ENCODE data around the gene ITGBL1. TPM values are rescaled to one million over a fixed set of nuclear protein-coding genes. Genes with fewer than 3 reads are reported as not detected.

The ITGBL1 gene
- total RNA-seq, 1 experiment from 2014 or later: 0.89 TPM

- no peaks in the 10 kb centered on the region for H3K9me2 ChIP-seq (replicated peaks; ENCODE audit: insufficient read depth, low read length)
- no peak overlapping the region for H2AFZ ChIP-seq (ENCODE audit: low read length)
- no peak overlapping the region for H3K9ac ChIP-seq (ENCODE audit: low read length)
- H3K27ac ChIP-seq (ENCODE audit: low read length): no peak overlapping the region
- no peaks in the 10 kb centered on the region for H3K36me3 ChIP-seq (ENCODE audit: insufficient read depth, low read length)
- H3K4me2 ChIP-seq (ENCODE audit: low read depth, low read length, poor library complexity, severe bottlenecking): no peak overlapping the region
- no peaks in the 10 kb centered on the region for H3K4me1 ChIP-seq (ENCODE audit: low read length)
- DNase-seq: no peak
- no peaks in the 10 kb centered on the region for H4K20me1 ChIP-seq (ENCODE audit: insufficient read depth, low read depth, low read length)
- H3K79me2 ChIP-seq (ENCODE audit: low read length): no peaks in the 10 kb centered on the region
- H3K4me3 ChIP-seq (ENCODE audit: low read length): no peak overlapping the region
- H3K9me3 ChIP-seq (ENCODE audit: low read length): no peaks in the 10 kb centered on the region
- H3K27me3 ChIP-seq (ENCODE audit: low read length): no peaks in the 10 kb centered on the region
Measured at GRCh38 chr13:101569807-101570206, 117.3 kb downstream of the ITGBL1 start.

GRCh38 chr13:101570410-101570809 is 117.9 kb downstream of the ITGBL1 start:
- no peak for DNase-seq
- H3K9me2 ChIP-seq (replicated peaks; ENCODE audit: insufficient read depth, low read length): no peaks in the 10 kb centered on the region
- H2AFZ ChIP-seq (ENCODE audit: low read length): no peak overlapping the region
- no peaks in the 10 kb centered on the region for H4K20me1 ChIP-seq (ENCODE audit: insufficient read depth, low read depth, low read length)
- no peaks in the 10 kb centered on the region for H3K79me2 ChIP-seq (ENCODE audit: low read length)
- no peaks in the 10 kb centered on the region for H3K27me3 ChIP-seq (ENCODE audit: low read length)
- H3K9ac ChIP-seq (ENCODE audit: low read length): no peak overlapping the region
- no peak overlapping the region for H3K27ac ChIP-seq (ENCODE audit: low read length)
- H3K4me1 ChIP-seq (ENCODE audit: low read length): no peaks in the 10 kb centered on the region
- H3K36me3 ChIP-seq (ENCODE audit: insufficient read depth, low read length): no peaks in the 10 kb centered on the region
- H3K4me2 ChIP-seq (ENCODE audit: low read depth, low read length, poor library complexity, severe bottlenecking): no peak overlapping the region
- no peaks in the 10 kb centered on the region for H3K9me3 ChIP-seq (ENCODE audit: low read length)
- H3K4me3 ChIP-seq (ENCODE audit: low read length): no peak overlapping the region

- Histone ChIP-seq H4K20me1 (ENCODE audit: insufficient read depth, low read depth, low read length) (no peaks in the 10 kb centered on the region), H3K79me2 (ENCODE audit: low read length) (no peaks in the 10 kb centered on the region), H3K4me1 (ENCODE audit: low read length) (no peaks in the 10 kb centered on the region), H3K27me3 (ENCODE audit: low read length) (no peaks in the 10 kb centered on the region), H3K36me3 (ENCODE audit: insufficient read depth, low read length) (no peaks in the 10 kb centered on the region), H3K4me3 (ENCODE audit: low read length) (no peak overlapping the region), H2AFZ (ENCODE audit: low read length) (no peak overlapping the region), H3K9me3 (ENCODE audit: low read length) (no peaks in the 10 kb centered on the region), H3K27ac (ENCODE audit: low read length) (no peak overlapping the region), H3K4me2 (ENCODE audit: low read depth, low read length, poor library complexity, severe bottlenecking) (no peak overlapping the region), H3K9me2 (replicated peaks; ENCODE audit: insufficient read depth, low read length) (no peaks in the 10 kb centered on the region), H3K9ac (ENCODE audit: low read length) (no peak overlapping the region)
- no peak for DNase-seq
Measured at GRCh38 chr13:101572456-101572855, 120.0 kb downstream of the ITGBL1 start.

- Histone ChIP-seq H3K79me2 (ENCODE audit: low read length) (no peaks in the 10 kb centered on the region), H3K27ac (ENCODE audit: low read length) (no peak overlapping the region), H2AFZ (ENCODE audit: low read length) (no peak overlapping the region), H3K9me2 (replicated peaks; ENCODE audit: insufficient read depth, low read length) (no peaks in the 10 kb centered on the region), H3K27me3 (ENCODE audit: low read length) (no peaks in the 10 kb centered on the region), H3K4me2 (ENCODE audit: low read depth, low read length, poor library complexity, severe bottlenecking) (no peak overlapping the region), H3K36me3 (ENCODE audit: insufficient read depth, low read length) (no peaks in the 10 kb centered on the region), H3K9ac (ENCODE audit: low read length) (no peak overlapping the region), H3K4me1 (ENCODE audit: low read length) (no peaks in the 10 kb centered on the region), H3K4me3 (ENCODE audit: low read length) (no peak overlapping the region), H4K20me1 (ENCODE audit: insufficient read depth, low read depth, low read length) (no peaks in the 10 kb centered on the region), H3K9me3 (ENCODE audit: low read length) (no peaks in the 10 kb centered on the region)
- DNase-seq: no peak
Measured at GRCh38 chr13:101575581-101575980, 123.1 kb downstream of the ITGBL1 start.

GRCh38 chr13:101576455-101576854 is 124.0 kb downstream of the ITGBL1 start:
- DNase-seq: no peak
- no peak overlapping the region for H3K4me3 ChIP-seq (ENCODE audit: low read length)
- no peak overlapping the region for H3K27ac ChIP-seq (ENCODE audit: low read length)
- H3K9me2 ChIP-seq (replicated peaks; ENCODE audit: insufficient read depth, low read length): no peaks in the 10 kb centered on the region
- no peak overlapping the region for H2AFZ ChIP-seq (ENCODE audit: low read length)
- H3K9ac ChIP-seq (ENCODE audit: low read length): no peak overlapping the region
- H4K20me1 ChIP-seq (ENCODE audit: insufficient read depth, low read depth, low read length): no peaks in the 10 kb centered on the region
- H3K36me3 ChIP-seq (ENCODE audit: insufficient read depth, low read length): no peaks in the 10 kb centered on the region
- no peaks in the 10 kb centered on the region for H3K27me3 ChIP-seq (ENCODE audit: low read length)
- H3K4me1 ChIP-seq (ENCODE audit: low read length): no peaks in the 10 kb centered on the region
- no peak overlapping the region for H3K4me2 ChIP-seq (ENCODE audit: low read depth, low read length, poor library complexity, severe bottlenecking)
- H3K9me3 ChIP-seq (ENCODE audit: low read length): no peaks in the 10 kb centered on the region
- H3K79me2 ChIP-seq (ENCODE audit: low read length): no peaks in the 10 kb centered on the region

- H3K27me3 ChIP-seq (ENCODE audit: low read length): no peaks in the 10 kb centered on the region
- H3K4me3 ChIP-seq (ENCODE audit: low read length): no peak overlapping the region
- H3K9ac ChIP-seq (ENCODE audit: low read length): no peak overlapping the region
- H2AFZ ChIP-seq (ENCODE audit: low read length): no peak overlapping the region
- H3K9me2 ChIP-seq (replicated peaks; ENCODE audit: insufficient read depth, low read length): no peaks in the 10 kb centered on the region
- no peaks in the 10 kb centered on the region for H3K36me3 ChIP-seq (ENCODE audit: insufficient read depth, low read length)
- no peaks in the 10 kb centered on the region for H4K20me1 ChIP-seq (ENCODE audit: insufficient read depth, low read depth, low read length)
- no peak for DNase-seq
- no peaks in the 10 kb centered on the region for H3K4me1 ChIP-seq (ENCODE audit: low read length)
- no peaks in the 10 kb centered on the region for H3K9me3 ChIP-seq (ENCODE audit: low read length)
- no peaks in the 10 kb centered on the region for H3K79me2 ChIP-seq (ENCODE audit: low read length)
- no peak overlapping the region for H3K27ac ChIP-seq (ENCODE audit: low read length)
- H3K4me2 ChIP-seq (ENCODE audit: low read depth, low read length, poor library complexity, severe bottlenecking): no peak overlapping the region
Measured at GRCh38 chr13:101576977-101577376, 124.5 kb downstream of the ITGBL1 start.

GRCh38 chr13:101579281-101579802 is 126.9 kb downstream of the ITGBL1 start:
- H3K27ac ChIP-seq (ENCODE audit: low read length): no peak overlapping the region
- H3K9me3 ChIP-seq (ENCODE audit: low read length): no peaks in the 10 kb centered on the region
- no peaks in the 10 kb centered on the region for H3K27me3 ChIP-seq (ENCODE audit: low read length)
- no peak for DNase-seq
- no peaks in the 10 kb centered on the region for H4K20me1 ChIP-seq (ENCODE audit: insufficient read depth, low read depth, low read length)
- no peaks in the 10 kb centered on the region for H3K9me2 ChIP-seq (replicated peaks; ENCODE audit: insufficient read depth, low read length)
- H3K36me3 ChIP-seq (ENCODE audit: insufficient read depth, low read length): no peaks in the 10 kb centered on the region
- no peak overlapping the region for H3K9ac ChIP-seq (ENCODE audit: low read length)
- H3K79me2 ChIP-seq (ENCODE audit: low read length): no peaks in the 10 kb centered on the region
- no peak overlapping the region for H3K4me2 ChIP-seq (ENCODE audit: low read depth, low read length, poor library complexity, severe bottlenecking)
- H2AFZ ChIP-seq (ENCODE audit: low read length): no peak overlapping the region
- H3K4me1 ChIP-seq (ENCODE audit: low read length): no peaks in the 10 kb centered on the region
- no peak overlapping the region for H3K4me3 ChIP-seq (ENCODE audit: low read length)

- H3K4me1 ChIP-seq (ENCODE audit: low read length): no peaks in the 10 kb centered on the region
- no peaks in the 10 kb centered on the region for H3K27me3 ChIP-seq (ENCODE audit: low read length)
- no peaks in the 10 kb centered on the region for H3K36me3 ChIP-seq (ENCODE audit: insufficient read depth, low read length)
- H2AFZ ChIP-seq (ENCODE audit: low read length): no peak overlapping the region
- H3K27ac ChIP-seq (ENCODE audit: low read length): no peak overlapping the region
- DNase-seq: no peak
- no peak overlapping the region for H3K9ac ChIP-seq (ENCODE audit: low read length)
- no peak overlapping the region for H3K4me2 ChIP-seq (ENCODE audit: low read depth, low read length, poor library complexity, severe bottlenecking)
- no peaks in the 10 kb centered on the region for H3K9me2 ChIP-seq (replicated peaks; ENCODE audit: insufficient read depth, low read length)
- no peaks in the 10 kb centered on the region for H3K79me2 ChIP-seq (ENCODE audit: low read length)
- no peaks in the 10 kb centered on the region for H3K9me3 ChIP-seq (ENCODE audit: low read length)
- no peak overlapping the region for H3K4me3 ChIP-seq (ENCODE audit: low read length)
- no peaks in the 10 kb centered on the region for H4K20me1 ChIP-seq (ENCODE audit: insufficient read depth, low read depth, low read length)
Measured at GRCh38 chr13:101584331-101584730, 131.9 kb downstream of the ITGBL1 start.

- H3K4me1 ChIP-seq (ENCODE audit: low read length): peaks cover 4% of the 10 kb centered on the region
- no peaks in the 10 kb centered on the region for H3K9me2 ChIP-seq (replicated peaks; ENCODE audit: insufficient read depth, low read length)
- no peaks in the 10 kb centered on the region for H4K20me1 ChIP-seq (ENCODE audit: insufficient read depth, low read depth, low read length)
- H3K79me2 ChIP-seq (ENCODE audit: low read length): no peaks in the 10 kb centered on the region
- no peaks in the 10 kb centered on the region for H3K9me3 ChIP-seq (ENCODE audit: low read length)
- no peaks in the 10 kb centered on the region for H3K27me3 ChIP-seq (ENCODE audit: low read length)
- H2AFZ ChIP-seq (ENCODE audit: low read length): no peak overlapping the region
- H3K27ac ChIP-seq (ENCODE audit: low read length): no peak overlapping the region
- DNase-seq: no peak
- H3K9ac ChIP-seq (ENCODE audit: low read length): no peak overlapping the region
- H3K4me2 ChIP-seq (ENCODE audit: low read depth, low read length, poor library complexity, severe bottlenecking): no peak overlapping the region
- no peaks in the 10 kb centered on the region for H3K36me3 ChIP-seq (ENCODE audit: insufficient read depth, low read length)
- no peak overlapping the region for H3K4me3 ChIP-seq (ENCODE audit: low read length)
Measured at GRCh38 chr13:101590479-101590878, 138.0 kb downstream of the ITGBL1 start.

All from Karpas-422 (cell line).